ENCODE measurements around the gene S100A3.

DNA sequence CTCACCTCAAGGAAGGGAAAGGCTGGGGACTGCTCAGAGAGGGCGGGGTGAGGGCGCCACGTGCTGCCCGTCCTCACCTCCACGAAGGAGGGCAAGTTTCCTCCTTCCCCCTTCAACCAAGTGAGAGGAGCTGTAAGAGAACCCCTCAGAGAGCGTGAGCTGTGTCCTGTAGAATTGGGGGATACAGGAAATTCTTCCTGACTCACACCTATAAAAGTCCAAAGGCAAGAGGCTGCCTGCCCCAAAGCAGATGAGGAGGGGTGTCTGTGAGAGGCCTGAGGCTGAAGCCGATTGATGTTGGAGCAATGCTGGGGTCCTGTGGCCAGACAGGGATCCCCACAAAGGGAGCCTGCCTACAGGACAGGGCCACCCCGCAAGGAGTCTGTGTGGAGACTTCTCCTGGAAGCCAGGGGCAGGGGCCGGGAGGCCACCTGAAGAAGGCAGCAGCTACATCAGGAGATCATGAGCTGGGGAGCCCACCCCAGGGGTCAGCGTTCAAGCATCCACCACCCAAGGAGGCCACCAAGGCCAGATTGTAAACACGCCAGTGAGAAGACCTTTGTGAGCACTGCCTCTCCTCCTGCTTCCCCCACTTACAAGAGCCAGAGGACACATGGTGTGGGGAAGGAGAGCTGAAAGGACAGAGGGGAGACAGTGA is 41.0 kb downstream of the S100A3 start:
- TF ChIP-seq, protein P1, sequence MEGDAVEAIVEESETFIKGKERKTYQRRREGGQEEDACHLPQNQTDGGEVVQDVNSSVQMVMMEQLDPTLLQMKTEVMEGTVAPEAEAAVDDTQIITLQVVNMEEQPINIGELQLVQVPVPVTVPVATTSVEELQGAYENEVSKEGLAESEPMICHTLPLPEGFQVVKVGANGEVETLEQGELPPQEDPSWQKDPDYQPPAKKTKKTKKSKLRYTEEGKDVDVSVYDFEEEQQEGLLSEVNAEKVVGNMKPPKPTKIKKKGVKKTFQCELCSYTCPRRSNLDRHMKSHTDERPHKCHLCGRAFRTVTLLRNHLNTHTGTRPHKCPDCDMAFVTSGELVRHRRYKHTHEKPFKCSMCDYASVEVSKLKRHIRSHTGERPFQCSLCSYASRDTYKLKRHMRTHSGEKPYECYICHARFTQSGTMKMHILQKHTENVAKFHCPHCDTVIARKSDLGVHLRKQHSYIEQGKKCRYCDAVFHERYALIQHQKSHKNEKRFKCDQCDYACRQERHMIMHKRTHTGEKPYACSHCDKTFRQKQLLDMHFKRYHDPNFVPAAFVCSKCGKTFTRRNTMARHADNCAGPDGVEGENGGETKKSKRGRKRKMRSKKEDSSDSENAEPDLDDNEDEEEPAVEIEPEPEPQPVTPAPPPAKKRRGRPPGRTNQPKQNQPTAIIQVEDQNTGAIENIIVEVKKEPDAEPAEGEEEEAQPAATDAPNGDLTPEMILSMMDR (IDR thresholded peaks at IDR 0.05; ENCODE audit: low read depth, low read length, missing input control), result no peak
- no peak for TF ChIP-seq JUND (IDR thresholded peaks at IDR 0.05)
- no peak for TF ChIP-seq EGR1 (IDR thresholded peaks at IDR 0.05; ENCODE audit: low read depth in 2 of 2)
- TF ChIP-seq REST (IDR thresholded peaks at IDR 0.05), result no peak
- TF ChIP-seq YY1 (IDR thresholded peaks at IDR 0.05), result no peak
- no peak for TF ChIP-seq RAD21 (IDR thresholded peaks at IDR 0.05)
